H9 (cell line): ENCODE results near the gene CEACAM4. TPM values are rescaled to one million over a fixed set of nuclear protein-coding genes. Genes with fewer than 3 reads are reported as not detected.

Source experiments
- DNase-seq: peaks from one replicate; pipeline ENCODE4 v3.0.0-alpha.2; 2017
- H2AFZ ChIP-seq: one replicate; pipeline ENCODE4 v1.6.1; 2013; ENCODE audit warnings: mild to moderate bottlenecking, low read length, control low read depth, moderate library complexity
- H2AK5ac ChIP-seq: 2 replicates; pipeline ENCODE4 v1.6.1; 2013; ENCODE audit warnings: low read length, control low read depth, mixed read lengths; ENCODE audit not compliant: insufficient read length
- H2BK120ac ChIP-seq: one replicate; pipeline ENCODE4 v1.6.1; 2013; ENCODE audit warnings: low read depth, mild to moderate bottlenecking, low read length, control low read depth, inconsistent platforms; ENCODE audit not compliant: poor library complexity, severe bottlenecking
- H2BK12ac ChIP-seq: 2 replicates; pipeline ENCODE4 v1.6.1; 2013; ENCODE audit warnings: low read length, control low read depth, mixed read lengths, low read depth; ENCODE audit not compliant: insufficient read length
- H2BK15ac ChIP-seq: 2 replicates; pipeline ENCODE4 v1.6.1; 2013; ENCODE audit warnings: low read depth, low read length, control low read depth
- H2BK20ac ChIP-seq: one replicate; pipeline ENCODE4 v1.6.1; 2013; ENCODE audit warnings: low read depth, mild to moderate bottlenecking, low read length, control low read depth, inconsistent platforms; ENCODE audit not compliant: poor library complexity, severe bottlenecking
- H2BK5ac ChIP-seq: 2 replicates; pipeline ENCODE4 v1.6.1; 2013; ENCODE audit warnings: low read length, control low read depth, mixed read lengths; ENCODE audit not compliant: insufficient read length
- H3K14ac ChIP-seq: 2 replicates; pipeline ENCODE4 v1.6.1; 2013; ENCODE audit warnings: low read length, control low read depth; ENCODE audit not compliant: insufficient read depth
- H3K18ac ChIP-seq: 2 replicates; pipeline ENCODE4 v1.6.1; 2013; ENCODE audit warnings: low read depth, mild to moderate bottlenecking, mixed read lengths, low read length, control low read depth; ENCODE audit not compliant: insufficient read length
- H3K23ac ChIP-seq: 2 replicates; pipeline ENCODE4 v1.6.1; 2013; ENCODE audit warnings: low read length, control low read depth, mixed read lengths, low read depth; ENCODE audit not compliant: insufficient read length
- H3K23me2 ChIP-seq: 2 replicates; pipeline ENCODE4 v1.6.1; 2013; ENCODE audit warnings: low read depth, mild to moderate bottlenecking, mixed read lengths, low read length, control low read depth; ENCODE audit not compliant: insufficient read length, poor library complexity, severe bottlenecking
- H3K27ac ChIP-seq: 2 replicates; pipeline ENCODE4 v1.5.1; 2013; ENCODE audit warnings: low read length, control low read depth, mixed read lengths, low read depth; ENCODE audit not compliant: insufficient read length
- H3K27me3 ChIP-seq: 2 replicates; pipeline ENCODE4 v1.6.1; 2013; ENCODE audit warnings: low read length, control low read depth, inconsistent platforms; ENCODE audit not compliant: insufficient read depth
- H3K4ac ChIP-seq: 2 replicates; pipeline ENCODE4 v1.6.1; 2013; ENCODE audit warnings: low read depth, mild to moderate bottlenecking, control low read depth, inconsistent platforms, low read length, moderate library complexity
- H3K4me1 ChIP-seq: 2 replicates; pipeline ENCODE4 v1.6.1; 2013; ENCODE audit warnings: low read length, control low read depth, inconsistent platforms; ENCODE audit not compliant: insufficient read depth
- H3K4me2 ChIP-seq: 2 replicates; pipeline ENCODE4 v1.6.1; 2013; ENCODE audit warnings: low read length, control low read depth, mixed read lengths; ENCODE audit not compliant: insufficient read length, insufficient read depth
- H3K56ac ChIP-seq: 2 replicates; pipeline ENCODE4 v1.6.1; 2013; ENCODE audit warnings: low read depth, mild to moderate bottlenecking, mixed read lengths, low read length, control low read depth; ENCODE audit not compliant: insufficient read length
- H3K79me1 ChIP-seq: 2 replicates; pipeline ENCODE4 v1.6.1; 2013; ENCODE audit warnings: low read depth, mild to moderate bottlenecking, moderate library complexity, low read length, control low read depth, inconsistent platforms; ENCODE audit not compliant: insufficient read depth, poor library complexity, severe bottlenecking
- H3K79me2 ChIP-seq: 2 replicates; pipeline ENCODE4 v1.6.1; 2013; ENCODE audit warnings: low read length, control low read depth, inconsistent platforms; ENCODE audit not compliant: insufficient read depth
- H3K9ac ChIP-seq: 2 replicates; pipeline ENCODE4 v1.6.1; 2013; ENCODE audit warnings: low read length, control low read depth, mixed read lengths; ENCODE audit not compliant: insufficient read length; ENCODE audit errors: extremely low read depth
- H3K9me3 ChIP-seq: one replicate; pipeline ENCODE4 v1.6.1; 2013; ENCODE audit warnings: low read depth, low read length, inconsistent platforms; ENCODE audit not compliant: control insufficient read depth
- H3T11ph ChIP-seq: one replicate; pipeline ENCODE4 v1.6.1; 2013; ENCODE audit warnings: mild to moderate bottlenecking, low read length, control low read depth, inconsistent platforms
- H4K20me1 ChIP-seq: one replicate; pipeline ENCODE4 v1.6.1; 2013; ENCODE audit not compliant: control insufficient read depth, insufficient read length, insufficient read depth
- H4K5ac ChIP-seq: 2 replicates; pipeline ENCODE4 v1.6.1; 2013; ENCODE audit warnings: low read depth, mild to moderate bottlenecking, mixed read lengths, low read length, control low read depth; ENCODE audit not compliant: insufficient read length
- H4K8ac ChIP-seq: replicated peaks from 2 replicates; pipeline ENCODE4 v1.6.1; 2013; ENCODE audit warnings: low read length, control low read depth, mixed read lengths, low read depth; ENCODE audit not compliant: insufficient read length
- H4K91ac ChIP-seq: 2 replicates; pipeline ENCODE4 v1.6.1; 2013; ENCODE audit warnings: low read depth, mild to moderate bottlenecking, moderate library complexity, mixed read lengths, low read length, control low read depth; ENCODE audit not compliant: insufficient read length
- H3K27ac Mint-ChIP-seq, 3 experiments: 2 replicates in 2 of 3; 3 replicates in 1 of 3; pipeline ENCODE4 v1.8.0; 2020 to 2021; ENCODE audit warnings: mixed read lengths in 3 of 3, mild to moderate bottlenecking in 1 of 3, moderate library complexity in 1 of 3
- H3K27me3 Mint-ChIP-seq: 2 replicates; pipeline ENCODE4 v1.8.0; 2021; ENCODE audit warnings: low read depth, mild to moderate bottlenecking, moderate library complexity, mixed read lengths
- H3K36me3 Mint-ChIP-seq, 3 experiments: 2 replicates in 2 of 3; 3 replicates in 1 of 3; pipeline ENCODE4 v1.8.0; 2020 to 2021; ENCODE audit warnings: low read depth in 3 of 3, mixed read lengths in 3 of 3; ENCODE audit not compliant: insufficient read depth in 1 of 3
- H3K4me1 Mint-ChIP-seq, 2 experiments: 2 replicates each; pipeline ENCODE4 v1.8.0; 2020; ENCODE audit warnings: mixed read lengths in 2 of 2
- H3K4me3 Mint-ChIP-seq, 2 experiments: 2 replicates in 1 of 2; 3 replicates in 1 of 2; pipeline ENCODE4 v1.8.0; 2020 to 2021; ENCODE audit warnings: mild to moderate bottlenecking in 2 of 2, mixed read lengths in 2 of 2, moderate library complexity in 1 of 2
- H3K9me3 Mint-ChIP-seq, 2 experiments: 2 replicates in 1 of 2; 3 replicates in 1 of 2; pipeline ENCODE4 v1.8.0; 2020; ENCODE audit warnings: mild to moderate bottlenecking in 2 of 2, mixed read lengths in 2 of 2, moderate library complexity in 1 of 2
- WGBS: extraction: QIAGEN DNeasy Blood & Tissue Kit; methylation state at CpG from one replicate; pipeline ENCODE4 v1.1.7; 2013; ENCODE audit warnings: missing lambda C conversion rate, low lambda C conversion rate, mixed read lengths; ENCODE audit not compliant: insufficient read length; ENCODE audit errors: extremely low coverage; 5-methylcytosine and 5-hydroxymethylcytosine counted together
- total RNA-seq: library from RNA; stranded (reverse); gene quantifications from 2 replicates; pipeline ENCODE4 v1.2.1, GENCODE V29; 2021
- TF ChIP-seq, protein P1 (sequence below): fragments of 200-600 bp; sonication (generic); conservative IDR thresholded peaks from 3 replicates; pipeline ENCODE4 v1.8.0; 2021; ENCODE audit warnings: antibody characterized with exemption, mild to moderate bottlenecking

CEACAM4 gene
- total RNA-seq, 1 experiment from 2014 or later = not detected

DNA sequence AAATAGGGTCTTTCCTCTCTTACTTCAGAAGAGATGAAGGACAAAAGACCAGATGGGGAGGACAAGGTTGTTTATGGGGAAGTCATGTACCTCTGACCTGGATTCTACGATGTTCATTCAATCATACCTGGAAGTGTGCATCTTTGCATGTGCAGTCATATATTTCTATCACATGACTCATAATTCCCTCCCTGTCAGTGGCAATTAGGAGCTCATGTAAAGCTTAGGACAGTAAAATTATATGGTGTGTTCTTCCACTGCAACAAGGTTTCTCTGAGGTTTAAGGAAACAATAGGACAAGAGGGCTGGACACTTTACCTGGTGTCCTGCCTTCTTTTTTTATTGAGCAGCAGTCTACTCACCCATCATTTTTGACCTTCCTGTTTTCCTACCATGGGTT lies 41.4 kb upstream of the CEACAM4 start:
- no peaks in the 10 kb centered on the region for H4K20me1 ChIP-seq
- no peak overlapping the region for H2BK120ac ChIP-seq
- H2AFZ ChIP-seq = no peak overlapping the region
- H3K79me1 ChIP-seq = no peaks in the 10 kb centered on the region
- no peak overlapping the region for H2BK20ac ChIP-seq
- H3K23me2 ChIP-seq = no peaks in the 10 kb centered on the region
- H3T11ph ChIP-seq = no peak overlapping the region
- no peak overlapping the region for H3K4me2 ChIP-seq
- H2BK12ac ChIP-seq = no peak overlapping the region
- no peak overlapping the region for H3K4ac ChIP-seq
- Mint-ChIP-seq H3K4me3 (no peak overlapping the region), H3K4me1 (no peaks in the 10 kb centered on the region), H3K9me3 (peaks cover 89 to 95% of the 10 kb centered on the region in 2 experiments), H3K27ac (no peak overlapping the region), H3K27me3 (no peaks in the 10 kb centered on the region; the same call in 1 of the 2 replicates), H3K36me3 (peaks cover 0 to 38% (median 4%) of the 10 kb centered on the region in 3 experiments; a peak in 3 of 7 replicates)
- H4K8ac ChIP-seq = no peak overlapping the region
- H3K23ac ChIP-seq = no peak overlapping the region
- no peaks in the 10 kb centered on the region for H3K4me1 ChIP-seq
- H3K27ac ChIP-seq = no peak overlapping the region
- no peaks in the 10 kb centered on the region for H3K79me2 ChIP-seq
- H2AK5ac ChIP-seq = no peak overlapping the region
- H4K5ac ChIP-seq = no peak overlapping the region
- no peak overlapping the region for H4K91ac ChIP-seq
- H3K9ac ChIP-seq = no peak overlapping the region
- H3K27me3 ChIP-seq = no peaks in the 10 kb centered on the region
- TF ChIP-seq, protein P1, sequence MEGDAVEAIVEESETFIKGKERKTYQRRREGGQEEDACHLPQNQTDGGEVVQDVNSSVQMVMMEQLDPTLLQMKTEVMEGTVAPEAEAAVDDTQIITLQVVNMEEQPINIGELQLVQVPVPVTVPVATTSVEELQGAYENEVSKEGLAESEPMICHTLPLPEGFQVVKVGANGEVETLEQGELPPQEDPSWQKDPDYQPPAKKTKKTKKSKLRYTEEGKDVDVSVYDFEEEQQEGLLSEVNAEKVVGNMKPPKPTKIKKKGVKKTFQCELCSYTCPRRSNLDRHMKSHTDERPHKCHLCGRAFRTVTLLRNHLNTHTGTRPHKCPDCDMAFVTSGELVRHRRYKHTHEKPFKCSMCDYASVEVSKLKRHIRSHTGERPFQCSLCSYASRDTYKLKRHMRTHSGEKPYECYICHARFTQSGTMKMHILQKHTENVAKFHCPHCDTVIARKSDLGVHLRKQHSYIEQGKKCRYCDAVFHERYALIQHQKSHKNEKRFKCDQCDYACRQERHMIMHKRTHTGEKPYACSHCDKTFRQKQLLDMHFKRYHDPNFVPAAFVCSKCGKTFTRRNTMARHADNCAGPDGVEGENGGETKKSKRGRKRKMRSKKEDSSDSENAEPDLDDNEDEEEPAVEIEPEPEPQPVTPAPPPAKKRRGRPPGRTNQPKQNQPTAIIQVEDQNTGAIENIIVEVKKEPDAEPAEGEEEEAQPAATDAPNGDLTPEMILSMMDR = no peak
- peaks cover 58% of the 10 kb centered on the region for H3K9me3 ChIP-seq
- no peak overlapping the region for H3K14ac ChIP-seq
- H3K18ac ChIP-seq = no peak overlapping the region
- no peak overlapping the region for H2BK15ac ChIP-seq
- H3K56ac ChIP-seq = no peak overlapping the region
- no peak for DNase-seq
- WGBS = no CpG with 5 or more reads among the region's 1 CpG
- H2BK5ac ChIP-seq = no peak overlapping the region
